Lung (tissue), 12 donors: ENCODE results near the gene FIS1. TPM values are rescaled to one million over a fixed set of nuclear protein-coding genes. Genes with fewer than 3 reads are reported as not detected.
A peak's percentile ranks its signal among the peaks of the same experiment; 100 is the strongest.

ENCODE experiments used
- ATAC-seq: fragments of 200-7000 bp; cut with Tn5 transposase; one replicate; pipeline ENCODE4 v1.9.1; 2020; ENCODE audit warnings: moderate number of reproducible peaks; ENCODE audit not compliant: insufficient read depth, low FRiP score
- DNase-seq, 3 donors: peaks; one replicate each; pipeline ENCODE4 v3.0.0-alpha.2; 2013 to 2017
- H3K27ac ChIP-seq, 2 donors: one replicate each; pipeline ENCODE4 v1.5.1; 2013; ENCODE audit warnings: mild to moderate bottlenecking in 2 of 2, moderate library complexity in 2 of 2, control low read depth in 1 of 2, inconsistent platforms in 1 of 2, low read depth in 1 of 2, low read length in 1 of 2
- H3K27me3 ChIP-seq, 3 donors: one replicate each; pipeline ENCODE4 v1.5.1; 2013; ENCODE audit warnings: low read length in 2 of 3; ENCODE audit not compliant: control insufficient read depth in 3 of 3, insufficient read depth in 3 of 3
- H3K36me3 ChIP-seq, 4 donors: one replicate each; pipeline ENCODE4 v1.5.1; 2013; ENCODE audit warnings: low read length in 4 of 4, mild to moderate bottlenecking in 1 of 4, moderate library complexity in 1 of 4; ENCODE audit not compliant: control insufficient read depth in 4 of 4, insufficient read depth in 4 of 4
- H3K4me1 ChIP-seq, 5 donors: one replicate each; pipeline ENCODE4 v1.5.1; 2013; ENCODE audit warnings: low read length in 5 of 5, mild to moderate bottlenecking in 2 of 5, moderate library complexity in 1 of 5; ENCODE audit not compliant: control insufficient read depth in 5 of 5, insufficient read depth in 5 of 5
- H3K4me3 ChIP-seq: one replicate; pipeline ENCODE4 v1.5.1; 2013; ENCODE audit warnings: mild to moderate bottlenecking, control low read depth, moderate library complexity
- H3K9ac ChIP-seq, 2 donors: one replicate each; pipeline ENCODE4 v1.5.1; 2013; ENCODE audit warnings: low read length in 2 of 2, control low read depth in 1 of 2; ENCODE audit not compliant: insufficient read depth in 1 of 2
- H3K9me3 ChIP-seq, 4 donors: one replicate each; pipeline ENCODE4 v1.5.1; 2013; ENCODE audit warnings: low read length in 3 of 4, mild to moderate bottlenecking in 1 of 4, moderate library complexity in 1 of 4; ENCODE audit not compliant: control insufficient read depth in 4 of 4, insufficient read depth in 3 of 4
- WGBS, 2 donors: extraction: QIAGEN DNeasy Blood & Tissue Kit; methylation state at CpG; one replicate each; pipeline ENCODE4 v1.1.7; 2013; 5-methylcytosine and 5-hydroxymethylcytosine counted together
- polyA plus RNA-seq, 2 donors: library from polyadenylated mRNA; stranded (reverse); fragments of 200-250 nt; gene quantifications; one replicate each; pipeline ENCODE4 v1.2.1, GENCODE V29; 2013
- total RNA-seq, 2 donors: library from RNA; depleted of rRNA in 1 of 2; stranded (reverse); fragments of >200 nt in 1 of 2; gene quantifications; one replicate each; pipeline ENCODE4 v1.2.1, GENCODE V29; 2014 to 2021
- TF ChIP-seq, protein P1 (sequence below): IDR thresholded peaks from 2 replicates; pipeline ENCODE4 v1.5.1; 2012; ENCODE audit warnings: mild to moderate bottlenecking; ENCODE audit errors: control extremely low read depth, extremely low read depth
- donor health status: control.
- donor health status: control.
- donor health status: Bipolar disorder and iron deficiency.
- donor health status: healthy.
- donor health status: DM: yes; HTN: yes; CAD: no.

FIS1 gene
- total and polyA plus RNA-seq, 4 donors: 109 to 235 (median 159) TPM

DNA sequence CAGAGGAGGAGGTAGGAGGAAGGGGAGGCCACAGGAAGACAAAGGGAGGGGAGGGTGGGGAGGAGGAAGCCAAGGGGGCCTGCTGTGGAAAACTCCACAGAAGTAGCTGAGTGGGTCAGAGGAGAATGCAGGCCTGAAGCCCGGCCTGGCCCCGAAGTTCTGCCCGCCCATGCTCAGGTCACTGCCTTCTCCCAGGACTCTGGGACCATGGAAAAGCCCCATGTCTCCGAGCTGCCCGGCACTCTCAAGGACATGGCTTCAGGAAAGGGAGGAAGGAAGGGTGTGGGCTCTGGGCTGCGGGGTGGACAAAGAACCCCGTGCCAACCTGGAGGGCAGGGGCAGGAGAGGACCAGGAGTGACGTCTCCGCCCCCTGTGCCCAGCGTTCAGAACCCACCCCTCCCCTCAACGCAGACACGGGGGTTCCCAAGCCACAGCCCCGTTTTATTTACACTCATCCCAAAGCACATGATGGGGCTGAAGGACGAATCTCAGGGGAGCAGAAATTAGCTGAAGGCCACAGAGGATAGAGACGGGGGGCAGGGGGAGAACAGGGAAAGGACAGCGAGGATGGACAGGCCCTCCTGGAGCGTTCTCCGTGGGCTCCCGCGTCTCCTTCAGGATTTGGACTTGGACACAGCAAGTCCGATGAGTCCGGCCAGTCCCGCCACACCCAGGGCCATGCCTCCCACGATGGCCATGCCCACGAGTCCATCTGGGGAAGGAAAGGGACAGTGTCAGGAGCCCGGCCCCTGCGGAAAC lies 5.5 kb downstream of the FIS1 start:
- ATAC-seq: no peak
- H3K9ac ChIP-seq: no peak overlapping the region
- no peak for DNase-seq

DNA sequence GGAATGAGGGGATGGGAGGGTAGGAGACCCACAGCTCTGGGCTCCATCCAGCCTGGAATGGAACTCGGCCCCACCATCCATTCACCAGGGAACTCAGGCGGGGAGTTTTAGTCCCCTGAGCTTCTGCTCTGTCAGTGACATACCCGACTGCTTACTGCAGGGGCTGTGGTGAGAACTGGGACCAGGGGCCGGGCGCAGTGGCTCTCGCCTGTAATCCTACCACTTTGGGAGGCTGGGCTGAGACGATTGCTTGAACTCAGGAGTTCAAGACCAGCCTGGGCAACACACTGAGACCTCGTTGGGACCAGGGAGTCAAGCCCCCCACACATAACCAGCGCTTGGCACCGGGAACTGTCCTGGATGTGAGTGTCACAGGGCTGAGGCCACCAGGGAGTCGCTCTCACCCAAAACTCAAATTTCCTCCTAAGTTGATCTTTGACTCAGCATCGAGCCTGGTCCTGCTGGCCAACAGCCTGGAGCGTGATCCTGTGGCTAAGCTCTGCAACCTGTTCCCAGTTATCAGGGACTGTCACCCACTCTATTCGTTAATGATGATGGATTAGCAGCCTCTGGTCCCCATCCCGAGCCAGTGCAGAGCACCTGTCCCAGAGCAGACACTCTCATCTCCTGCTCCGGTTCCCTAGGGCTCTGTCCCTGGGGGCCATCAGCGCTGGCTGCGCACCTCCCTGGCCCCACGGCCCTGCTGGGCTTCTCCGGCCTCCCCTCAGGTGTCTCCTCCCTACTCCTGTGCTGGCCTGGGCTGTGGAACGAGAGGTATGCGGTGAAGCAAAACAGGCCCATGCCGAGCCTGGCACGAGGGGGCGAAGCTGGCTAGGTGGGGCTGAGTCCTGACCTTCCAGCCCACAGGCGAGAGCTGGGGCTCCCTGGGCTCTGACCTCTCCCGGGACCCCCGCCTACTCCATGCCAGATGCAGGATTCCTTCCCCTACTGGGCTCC lies 6.4 kb downstream of the FIS1 start:
- no peaks in the 10 kb centered on the region for H3K27me3 ChIP-seq
- peaks cover 0 to 16% (median 6%) of the 10 kb centered on the region in 5 donors for H3K4me1 ChIP-seq
- no peak for ATAC-seq
- H3K9me3 ChIP-seq: no peaks in the 10 kb centered on the region
- no peak overlapping the region for H3K9ac ChIP-seq
- peaks cover 0 to 31% (median 13%) of the 10 kb centered on the region in 4 donors for H3K36me3 ChIP-seq
- no peak overlapping the region for H3K4me3 ChIP-seq
- no peak for DNase-seq
- TF ChIP-seq, protein P1, sequence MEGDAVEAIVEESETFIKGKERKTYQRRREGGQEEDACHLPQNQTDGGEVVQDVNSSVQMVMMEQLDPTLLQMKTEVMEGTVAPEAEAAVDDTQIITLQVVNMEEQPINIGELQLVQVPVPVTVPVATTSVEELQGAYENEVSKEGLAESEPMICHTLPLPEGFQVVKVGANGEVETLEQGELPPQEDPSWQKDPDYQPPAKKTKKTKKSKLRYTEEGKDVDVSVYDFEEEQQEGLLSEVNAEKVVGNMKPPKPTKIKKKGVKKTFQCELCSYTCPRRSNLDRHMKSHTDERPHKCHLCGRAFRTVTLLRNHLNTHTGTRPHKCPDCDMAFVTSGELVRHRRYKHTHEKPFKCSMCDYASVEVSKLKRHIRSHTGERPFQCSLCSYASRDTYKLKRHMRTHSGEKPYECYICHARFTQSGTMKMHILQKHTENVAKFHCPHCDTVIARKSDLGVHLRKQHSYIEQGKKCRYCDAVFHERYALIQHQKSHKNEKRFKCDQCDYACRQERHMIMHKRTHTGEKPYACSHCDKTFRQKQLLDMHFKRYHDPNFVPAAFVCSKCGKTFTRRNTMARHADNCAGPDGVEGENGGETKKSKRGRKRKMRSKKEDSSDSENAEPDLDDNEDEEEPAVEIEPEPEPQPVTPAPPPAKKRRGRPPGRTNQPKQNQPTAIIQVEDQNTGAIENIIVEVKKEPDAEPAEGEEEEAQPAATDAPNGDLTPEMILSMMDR: no peak
- WGBS, 2 donors: 42 to 57% methylated on average over 28 of the region's 28 CpGs
- peak overlapping the region; percentile 61 to 82 for H3K27ac ChIP-seq

More for the DNA sequence above, 5.5 kb downstream of the FIS1 start:
- Histone ChIP-seq H3K4me3 (no peak overlapping the region), H3K4me1 (peaks cover 0 to 22% (median 11%) of the 10 kb centered on the region in 5 donors), H3K27ac (peak overlapping the region; percentile 61 to 82), H3K27me3 (no peaks in the 10 kb centered on the region), H3K36me3 (peaks cover 0 to 27% (median 13%) of the 10 kb centered on the region in 4 donors), H3K9me3 (no peaks in the 10 kb centered on the region)
- TF ChIP-seq, protein P1: no peak
- WGBS, 2 donors: 42 to 63% methylated on average over 26 to 27 of the region's 27 CpGs

DNA sequence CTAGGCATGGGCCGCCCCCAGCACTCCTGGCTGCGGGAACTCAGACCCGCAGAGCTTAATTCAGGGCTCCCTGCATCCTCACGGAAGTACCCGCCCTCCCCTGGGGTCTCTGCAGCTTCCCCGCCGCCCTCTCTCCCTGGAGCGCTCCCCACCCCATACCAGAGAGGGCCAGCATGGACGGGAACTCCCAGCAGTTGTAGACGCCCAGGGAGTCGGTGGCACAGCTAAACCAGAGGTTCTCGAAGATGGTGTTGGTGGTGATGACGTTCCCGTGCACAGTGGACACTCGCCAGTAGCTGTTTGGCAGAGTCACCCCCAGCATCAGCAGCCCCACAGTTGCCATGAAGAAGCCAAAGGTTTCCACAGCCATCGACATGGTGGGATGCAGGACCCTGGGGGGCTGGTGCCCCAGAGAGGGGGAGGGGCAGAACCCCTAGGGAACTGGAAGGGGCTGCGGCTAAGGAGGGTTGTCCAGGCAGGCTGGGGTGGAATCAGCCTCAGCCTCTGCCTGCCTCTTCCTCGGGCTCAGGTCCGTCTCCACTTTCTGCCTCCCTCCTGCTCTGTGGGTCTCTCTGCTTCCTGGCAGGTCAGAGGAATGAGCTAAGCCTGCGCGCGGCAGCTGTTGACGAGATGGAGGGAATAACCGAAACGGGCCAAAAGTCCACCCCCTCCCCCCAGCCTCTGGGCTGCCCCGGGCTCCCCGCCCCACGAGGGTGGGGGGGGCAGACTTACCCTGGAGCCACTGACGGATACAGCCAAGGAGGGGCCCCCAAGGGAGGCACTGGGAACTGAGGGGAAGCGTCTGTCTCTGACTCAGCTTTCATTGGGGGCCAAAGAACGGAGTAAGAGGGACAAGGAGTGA lies 7.4 kb downstream of the FIS1 start, which contains the start of gene CLDN15:
Gene CLDN15 (minus strand): TSS at position 597 of the 862 bp plus-strand sequence. CDS start 221 bp downstream, at position 376.
- Histone ChIP-seq H3K27ac (peak within 1 kb of the TSS; percentile 61 to 82), H3K9me3 (no peaks in the 10 kb centered on the region), H3K27me3 (no peaks in the 10 kb centered on the region), H3K9ac (no peak within 1 kb of the TSS), H3K36me3 (peaks cover 0 to 31% (median 10%) of the 10 kb centered on the region in 4 donors), H3K4me3 (no peak within 1 kb of the TSS), H3K4me1 (peaks cover 0 to 18% (median 8%) of the 10 kb centered on the region in 5 donors)
- no peak for ATAC-seq
- TF ChIP-seq, protein P1: no peak
- WGBS, 2 donors: 31 to 53% methylated on average over 30 to 31 of the region's 31 CpGs
- peak in 2 of 3 donors; percentile 60 to 68 for DNase-seq
